ENCODE results near the gene ZPLD1.

DNA sequence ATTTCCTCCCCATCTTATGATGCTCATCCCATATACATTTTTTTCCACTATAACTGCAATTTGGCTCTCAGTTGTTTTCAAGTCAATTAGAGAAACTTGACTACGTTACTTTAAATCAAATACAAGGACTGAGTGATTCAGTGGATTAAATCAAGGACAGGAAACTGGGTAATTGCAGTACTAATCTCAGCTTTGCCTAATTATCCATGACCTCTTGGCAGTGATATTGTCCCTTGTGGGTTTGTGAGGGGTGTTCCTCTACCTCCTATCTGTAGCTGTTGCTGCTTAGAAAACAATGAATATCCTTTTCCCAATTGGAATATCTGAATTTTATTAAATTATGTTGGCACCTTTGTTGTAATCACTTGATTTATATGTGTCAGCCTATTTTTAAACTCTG lies 79.4 kb downstream of the ZPLD1 start:
- TF ChIP-seq CTCF (IDR thresholded peaks at IDR 0.05) = no peak
- TF ChIP-seq POLR2A (IDR thresholded peaks at IDR 0.05) = no peak

All from Peyer's patch (tissue), 4 donors.